ENCODE measurements around the gene NTRK2.

- no peak for TF ChIP-seq POLR2AphosphoS5 (IDR thresholded peaks at IDR 0.05)
- TF ChIP-seq CTCF (IDR thresholded peaks at IDR 0.05) = no peak
- no peak for TF ChIP-seq POLR2A (IDR thresholded peaks at IDR 0.05)
- no peak for TF ChIP-seq EP300 (IDR thresholded peaks at IDR 0.05)
Measured at GRCh38 chr9:85021686-85022085, 352.2 kb downstream of the NTRK2 start.
